HG03439 (cell line): ENCODE data around the gene PRDM12.

Source experiments
- ATAC-seq: cut with Tn5 transposase; IDR thresholded peaks from one replicate; pipeline ENCODE4 v1.9.1; 2021; ENCODE audit warnings: mild to moderate bottlenecking, moderate library complexity; ENCODE audit not compliant: unreplicated experiment

Gene PRDM12

GRCh38 chr9:130687615-130688014 is 23.2 kb downstream of the PRDM12 start:
- ATAC-seq, result no peak

GRCh38 chr9:130688072-130688471 is 23.7 kb downstream of the PRDM12 start:
- no peak for ATAC-seq

- ATAC-seq, result no peak
Observed at GRCh38 chr9:130689572-130689936, 25.2 kb downstream of the PRDM12 start.

DNA sequence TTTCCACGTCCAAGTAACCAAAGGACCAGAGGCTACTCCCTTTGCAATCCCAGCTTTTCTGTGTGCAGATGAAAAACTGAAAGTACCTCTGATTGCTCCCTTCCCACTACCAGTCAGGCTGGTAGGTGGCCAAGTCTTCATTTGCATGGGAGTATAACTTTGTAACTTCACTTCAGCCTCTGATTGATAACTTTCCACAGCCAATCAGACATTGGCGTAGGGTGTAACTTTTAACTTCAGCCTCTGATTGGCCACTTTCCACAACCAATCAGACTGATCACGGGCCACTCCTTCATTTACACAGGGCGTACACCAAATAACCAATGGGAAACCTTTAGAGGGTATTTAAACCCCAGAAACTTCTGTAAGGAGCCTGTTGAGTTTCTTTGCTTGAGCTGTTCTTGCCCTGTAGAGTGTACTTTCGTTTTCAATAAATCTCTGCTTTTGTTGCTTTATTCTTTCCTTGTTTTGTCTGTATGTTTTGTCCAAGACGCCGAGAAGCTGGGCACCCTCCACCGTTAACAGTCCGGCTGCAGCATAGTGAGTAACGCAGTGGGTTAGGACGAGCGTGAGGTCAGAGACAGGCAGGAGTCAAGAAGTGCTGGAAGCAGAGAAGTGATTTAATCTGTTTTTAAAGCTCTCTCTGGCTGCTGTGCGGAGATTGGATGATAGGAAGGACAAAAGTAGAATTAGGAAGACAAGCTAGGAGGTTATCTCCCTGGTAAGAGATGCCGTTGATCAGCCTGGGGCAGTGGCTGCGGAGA is 25.7 kb downstream of the PRDM12 start:
- ATAC-seq, result no peak

- no peak for ATAC-seq
Observed at GRCh38 chr9:130692321-130692720, 27.9 kb downstream of the PRDM12 start.

DNA sequence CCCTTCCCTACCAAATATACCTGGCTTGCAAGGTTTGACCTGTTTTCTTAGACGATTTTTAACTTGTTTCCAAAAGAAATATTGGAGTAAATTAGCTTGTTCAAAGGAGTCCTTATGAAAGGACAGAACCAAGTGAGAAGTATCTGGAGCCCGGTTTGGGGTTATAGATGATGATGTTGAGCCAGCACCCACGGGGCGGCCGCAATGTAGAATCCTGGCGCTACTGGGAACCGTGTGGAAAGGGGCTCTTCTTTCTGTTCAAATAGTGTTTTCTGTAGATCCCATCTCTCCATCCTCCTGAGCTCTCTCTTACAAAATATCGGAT is 28.7 kb downstream of the PRDM12 start:
- no peak for ATAC-seq

DNA sequence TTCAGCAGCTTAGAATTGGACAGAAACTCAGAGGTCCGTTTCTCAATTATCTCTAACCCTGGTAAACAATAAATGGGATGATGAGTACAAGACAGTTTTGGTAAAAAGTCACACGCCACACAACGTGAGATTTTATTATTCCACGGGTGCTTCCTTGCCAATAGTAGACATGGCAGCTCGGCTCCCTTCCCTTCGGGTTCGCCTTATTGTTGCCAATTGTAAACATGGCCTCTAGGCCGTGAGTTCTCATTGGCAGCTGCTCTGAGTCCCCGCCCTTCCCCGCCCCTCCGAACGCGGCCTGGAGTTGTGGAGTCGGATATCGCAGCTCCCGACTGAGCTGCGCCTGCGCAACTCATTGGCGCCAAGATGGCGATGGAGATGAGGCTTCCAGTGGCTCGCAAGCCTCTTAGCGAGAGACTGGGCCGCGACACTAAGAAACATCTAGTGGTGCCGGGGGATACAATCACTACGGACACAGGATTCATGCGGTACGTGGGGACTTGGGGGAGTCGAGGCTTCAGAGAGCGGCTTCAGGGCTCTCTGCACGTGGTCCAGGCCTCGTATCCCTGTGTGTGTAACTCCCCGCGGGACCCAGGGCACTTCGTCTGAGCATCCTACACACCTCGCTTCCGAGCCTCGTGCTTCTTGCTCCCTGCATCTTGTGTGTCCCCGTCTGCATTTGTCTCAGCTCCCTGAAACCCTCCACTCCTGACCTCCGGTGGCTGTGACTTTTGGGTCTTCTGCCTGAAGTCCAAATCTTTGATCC is 29.2 kb downstream of the PRDM12 start, which contains the start of gene EXOSC2:
EXOSC2 (plus strand) TSS at position 355 of the 766 bp plus-strand sequence; CDS start at position 367, 12 bp downstream.
- ATAC-seq, result peak; percentile 76

DNA sequence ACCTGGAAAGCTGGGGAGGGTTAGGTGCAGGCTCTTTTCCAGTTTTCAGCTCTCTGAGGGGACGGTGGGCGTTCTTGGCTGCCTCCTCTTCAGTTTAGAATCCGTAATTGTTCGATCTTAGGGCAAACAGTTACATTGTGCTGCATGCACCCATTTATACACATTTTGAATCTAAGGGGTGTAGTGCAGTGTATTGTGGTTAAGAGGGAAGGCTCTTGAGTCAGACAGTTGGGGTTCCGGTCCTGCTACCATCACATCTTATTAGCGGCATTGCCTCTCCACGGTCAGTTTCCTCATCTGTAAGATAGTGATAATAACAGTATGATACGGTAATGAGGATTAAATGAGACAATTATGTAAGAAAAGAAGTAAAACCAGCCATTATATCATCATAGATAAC is 29.8 kb downstream of the PRDM12 start:
- ATAC-seq, result no peak

GRCh38 chr9:130696139-130696650 is 31.8 kb downstream of the PRDM12 start:
- ATAC-seq, result no peak

GRCh38 chr9:130696996-130697395 is 32.6 kb downstream of the PRDM12 start:
- ATAC-seq, result no peak

DNA sequence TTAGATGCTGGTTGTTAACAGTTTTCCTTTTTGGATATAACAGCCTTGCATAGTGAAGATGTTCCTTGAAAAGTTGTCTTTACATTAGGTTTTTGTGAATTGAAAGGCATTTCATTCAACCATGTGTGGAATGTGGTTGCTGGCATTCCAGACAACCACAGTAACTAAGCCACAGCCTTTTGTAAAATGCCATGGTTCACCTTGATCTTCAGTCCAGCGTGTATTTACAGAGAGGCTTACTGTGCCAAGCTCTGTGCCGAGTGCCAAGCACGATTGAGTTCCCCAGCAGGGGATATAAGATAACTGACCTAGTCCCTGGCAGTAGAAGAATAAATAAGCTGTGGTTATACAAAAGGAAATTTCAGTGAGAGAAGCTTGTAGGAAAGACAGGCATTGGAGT is 34.1 kb downstream of the PRDM12 start:
- no peak for ATAC-seq

DNA sequence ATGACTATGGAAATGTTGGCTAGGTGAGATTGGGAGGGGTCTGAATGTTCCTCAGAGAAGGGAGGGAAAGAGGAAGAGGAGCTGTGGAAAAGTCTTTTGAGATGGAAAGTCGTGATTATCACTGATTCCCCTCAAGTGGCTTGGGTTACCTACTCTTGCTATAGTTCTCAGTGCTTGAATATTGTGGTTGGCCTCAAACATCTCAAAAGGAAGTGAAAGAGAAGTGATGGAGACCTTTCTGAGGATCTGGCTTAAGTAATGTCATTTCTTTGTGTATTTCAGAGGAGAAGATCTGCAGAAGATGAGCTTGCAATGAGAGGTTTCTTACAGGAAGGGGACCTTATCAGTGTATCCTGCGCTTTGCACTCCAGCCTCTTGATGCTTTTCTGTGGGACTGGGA is 34.7 kb downstream of the PRDM12 start:
- ATAC-seq, result no peak

- no peak for ATAC-seq
Observed at GRCh38 chr9:130701059-130702022, 36.9 kb downstream of the PRDM12 start.

DNA sequence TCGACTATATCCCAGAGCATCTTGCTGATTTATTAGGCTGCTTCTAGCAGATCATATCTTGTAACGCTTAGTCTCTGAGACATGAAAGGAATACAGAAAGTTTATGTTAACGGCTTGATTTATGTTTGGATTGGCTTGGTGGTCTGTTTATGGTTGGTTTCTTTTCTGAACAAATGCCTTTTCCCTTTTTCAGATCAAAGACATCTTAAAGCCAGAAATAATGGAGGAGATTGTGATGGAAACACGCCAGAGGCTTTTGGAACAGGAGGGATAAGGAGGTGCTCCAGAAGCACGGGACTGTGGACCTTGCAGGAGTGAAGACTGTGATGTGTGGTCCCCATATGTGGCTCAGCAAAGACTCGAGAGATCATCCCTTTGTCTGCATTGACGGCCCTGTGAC is 39.1 kb downstream of the PRDM12 start:
- no peak for ATAC-seq

- ATAC-seq, result no peak
Observed at GRCh38 chr9:130707225-130707976, 43.0 kb downstream of the PRDM12 start.

- no peak for ATAC-seq
Observed at GRCh38 chr9:130710822-130711352, 46.5 kb downstream of the PRDM12 start.

DNA sequence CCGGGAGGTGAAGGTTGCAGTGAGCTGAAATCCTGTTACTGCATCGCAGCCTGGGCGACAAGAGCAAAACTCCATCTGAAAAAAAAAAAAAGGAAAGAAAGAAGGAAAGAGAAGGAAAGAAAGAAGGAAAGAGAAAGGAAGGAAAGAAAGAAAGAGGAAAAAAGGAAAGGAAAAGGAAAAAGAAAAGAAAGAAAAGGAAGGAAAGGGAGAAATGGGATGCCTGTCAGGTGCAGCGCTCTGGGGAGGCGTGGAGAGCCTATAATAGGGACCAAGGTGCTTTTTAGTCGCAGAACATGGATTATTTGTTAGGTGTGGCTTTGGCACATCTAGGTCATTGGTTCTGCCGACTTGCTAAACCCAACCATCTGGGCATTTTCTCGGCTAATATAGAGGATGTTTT is 47.1 kb downstream of the PRDM12 start:
- ATAC-seq, result no peak

DNA sequence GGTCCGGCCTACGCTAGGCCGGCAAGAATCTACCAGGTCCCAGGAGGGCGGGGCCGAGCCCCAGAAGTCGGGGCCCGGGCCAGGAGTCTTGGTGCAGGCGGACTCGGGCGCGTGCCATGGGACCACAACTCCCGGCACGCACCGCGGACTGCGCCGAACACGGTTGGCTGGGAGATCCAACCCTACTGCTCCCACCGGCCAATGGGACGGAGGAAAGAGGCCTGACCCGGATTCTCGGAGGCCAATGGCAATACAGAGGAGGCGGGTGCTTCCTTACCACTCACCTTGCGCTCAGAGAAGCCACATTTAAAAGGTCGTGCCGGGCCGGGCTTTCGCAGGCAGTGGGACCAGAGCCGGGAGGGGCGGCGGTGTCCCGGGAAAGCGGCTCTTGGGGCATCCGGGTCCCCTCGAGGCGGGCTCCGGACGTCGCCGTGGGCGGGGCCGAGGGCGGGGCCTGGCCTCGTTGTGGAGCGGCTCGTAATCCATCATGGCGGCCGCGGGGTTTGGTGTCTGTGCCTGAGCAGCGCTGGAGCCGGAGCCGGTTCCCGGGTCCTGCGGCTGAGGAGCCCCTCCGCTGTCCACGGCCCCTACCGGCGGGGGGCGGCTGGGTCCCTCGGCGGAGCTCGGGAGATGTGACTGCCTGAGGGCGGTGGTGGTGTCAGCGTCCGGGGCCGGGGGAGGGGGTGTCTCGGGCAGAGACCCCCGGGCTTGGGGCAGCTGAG is 48.3 kb downstream of the PRDM12 start:
- ATAC-seq, result peak; percentile 95

GRCh38 chr9:130713286-130713960 is 49.0 kb downstream of the PRDM12 start:
- ATAC-seq, result no peak
